Ascending aorta (tissue), 2 donors: ENCODE measurements around the gene DNAH1. TPM values are rescaled to one million over a fixed set of nuclear protein-coding genes. Genes with fewer than 3 reads are reported as not detected.

Experiments used
- DNase-seq, 2 donors: peaks; one replicate each; pipeline ENCODE4 v3.0.0-alpha.2; 2019; ENCODE audit warnings: low spot score in 2 of 2
- H3K27ac ChIP-seq, 2 donors: fragments of 200-600 bp; sonication (generic); one replicate each; pipeline ENCODE4 v1.5.1; 2016 to 2017; ENCODE audit warnings: mild to moderate bottlenecking in 1 of 2
- H3K27me3 ChIP-seq: fragments of 200-600 bp; sonication (generic); one replicate; pipeline ENCODE4 v1.5.1; 2017
- H3K36me3 ChIP-seq, 2 donors: fragments of 200-600 bp; sonication (generic); one replicate each; pipeline ENCODE4 v1.5.1; 2016
- H3K4me1 ChIP-seq, 2 donors: fragments of 200-600 bp; sonication (generic); one replicate each; pipeline ENCODE4 v1.5.1; 2016 to 2017; ENCODE audit warnings: mild to moderate bottlenecking in 1 of 2
- H3K4me3 ChIP-seq, 2 donors: fragments of 200-600 bp; sonication (generic); one replicate each; pipeline ENCODE4 v1.5.1; 2016 to 2017; ENCODE audit warnings: mild to moderate bottlenecking in 1 of 2
- H3K9me3 ChIP-seq, 2 donors: fragments of 200-600 bp; sonication (generic); one replicate each; pipeline ENCODE4 v1.5.1; 2016
- CTCF ChIP-seq, 3 experiments: fragments of 200-600 bp in 2 of 3; fragments of 450-650 bp in 1 of 3; sonication (generic) in 2 of 3; IDR thresholded peaks; one replicate each; pipeline ENCODE4 v1.5.1; 2016 to 2019; ENCODE audit warnings: antibody characterized with exemption in 3 of 3, mild to moderate bottlenecking in 1 of 3, moderate library complexity in 1 of 3
- intact Hi-C: fragments of 100-400 bp; cut with DNase I; formaldehyde crosslinking; loops from one replicate; pipeline ENCODE4 v1.15.1; 2023
- total RNA-seq: library from RNA; depleted of rRNA; stranded (reverse); fragments of >200 nt; gene quantifications from one replicate; pipeline ENCODE4 v1.1.0, GENCODE V29; 2016

DNAH1 gene
- total RNA-seq, 1 donor from 2014 or later, result 7.6 TPM

- no peak for DNase-seq
- H3K36me3 ChIP-seq, result no peaks in the 10 kb centered on the region
- no peaks in the 10 kb centered on the region for H3K9me3 ChIP-seq
- H3K27me3 ChIP-seq, result no peaks in the 10 kb centered on the region
- intact Hi-C loops, result no loop called here
- no peak overlapping the region for H3K27ac ChIP-seq
- no peak overlapping the region for H3K4me3 ChIP-seq
- TF ChIP-seq CTCF (IDR thresholded peaks at IDR 0.05), result no peak
- H3K4me1 ChIP-seq, result peaks cover 0 to 2% of the 10 kb centered on the region in 2 donors
Measured at GRCh38 chr3:52441091-52441771, 125.1 kb downstream of the DNAH1 start.

GRCh38 chr3:52441772-52442332, 125.7 kb downstream of the DNAH1 start:
- Histone ChIP-seq H3K9me3 (no peaks in the 10 kb centered on the region), H3K4me1 (peaks cover 0 to 5% of the 10 kb centered on the region in 2 donors), H3K36me3 (no peaks in the 10 kb centered on the region), H3K27ac (no peak overlapping the region), H3K27me3 (no peaks in the 10 kb centered on the region), H3K4me3 (no peak overlapping the region)
- TF ChIP-seq CTCF (IDR thresholded peaks at IDR 0.05), result no peak
- no peak for DNase-seq
- intact Hi-C loops, result no loop called here

- H3K27ac ChIP-seq, result no peak overlapping the region
- no peak overlapping the region for H3K4me3 ChIP-seq
- no peak for TF ChIP-seq CTCF (IDR thresholded peaks at IDR 0.05)
- H3K36me3 ChIP-seq, result no peaks in the 10 kb centered on the region
- H3K27me3 ChIP-seq, result no peaks in the 10 kb centered on the region
- intact Hi-C loops, result no loop called here
- no peaks in the 10 kb centered on the region for H3K9me3 ChIP-seq
- DNase-seq, result no peak
- H3K4me1 ChIP-seq, result peaks cover 0 to 6% of the 10 kb centered on the region in 2 donors
Measured at GRCh38 chr3:52442409-52443267, 126.5 kb downstream of the DNAH1 start.

GRCh38 chr3:52443268-52443610, 127.1 kb downstream of the DNAH1 start:
- H3K9me3 ChIP-seq, result no peaks in the 10 kb centered on the region
- H3K36me3 ChIP-seq, result no peaks in the 10 kb centered on the region
- peaks cover 0 to 6% of the 10 kb centered on the region in 2 donors for H3K4me1 ChIP-seq
- H3K4me3 ChIP-seq, result no peak overlapping the region
- H3K27me3 ChIP-seq, result no peaks in the 10 kb centered on the region
- no peak overlapping the region for H3K27ac ChIP-seq
- no peak for DNase-seq
- no peak for TF ChIP-seq CTCF (IDR thresholded peaks at IDR 0.05)
- intact Hi-C loops, result no loop called here

GRCh38 chr3:52443791-52444687, 127.9 kb downstream of the DNAH1 start:
- no peaks in the 10 kb centered on the region for H3K27me3 ChIP-seq
- H3K4me1 ChIP-seq, result peaks cover 0 to 6% of the 10 kb centered on the region in 2 donors
- H3K27ac ChIP-seq, result no peak overlapping the region
- TF ChIP-seq CTCF (IDR thresholded peaks at IDR 0.05), result no peak
- DNase-seq, result no peak
- no peak overlapping the region for H3K4me3 ChIP-seq
- H3K36me3 ChIP-seq, result no peaks in the 10 kb centered on the region
- no peaks in the 10 kb centered on the region for H3K9me3 ChIP-seq
- intact Hi-C loops, result no loop called here
